Endothelial cell of umbilical vein (primary cell): Measurements from ENCODE around the gene SLC30A4. TPM values are rescaled to one million over a fixed set of nuclear protein-coding genes. Genes with fewer than 3 reads are reported as not detected.

ENCODE experiments used
- BruUV-seq: library from RNA; stranded (reverse); fragments of 400-500 nt; replicated peaks from 2 replicates; lab custom pipeline; 2021; lab: Mats Ljungman, UMichigan
- CTCF ChIA-PET: fragments of 300-600, 350-600 bp; sonication (Branson Sonifier 250); formaldehyde crosslinking; loops from one replicate; lab custom pipeline; 2021; ENCODE audit warnings: antibody characterized with exemption, inconsistent platforms; lab: Charles Lee
- POLR2A ChIA-PET: fragments of 300-600, 350-600 bp; sonication (Branson Sonifier 250); formaldehyde crosslinking; loops from one replicate; lab custom pipeline; 2021; ENCODE audit warnings: antibody characterized with exemption, inconsistent platforms; lab: Charles Lee
- DNase-seq: peaks from one replicate; pipeline ENCODE4 v3.0.0-alpha.2; 2011; ENCODE audit warnings: low read depth, low spot score
- FAIRE-seq: peaks from 2 replicates; lab custom pipeline; 2011; peaks lifted over from hg19 to GRCh38; lab: Jason Lieb, UNC
- H2AFZ ChIP-seq: 2 replicates; pipeline ENCODE4 v1.6.0; 2012; ENCODE audit warnings: low read depth, low read length, control low read depth, inconsistent platforms
- H3K27ac ChIP-seq: 2 replicates; pipeline ENCODE4 v1.5.1; 2011; ENCODE audit warnings: low read depth, mild to moderate bottlenecking, control low read depth, low read length, moderate library complexity; ENCODE audit not compliant: insufficient read depth
- H3K27me3 ChIP-seq, 2 experiments: 2 replicates each; pipeline versions ENCODE4 v1.6.0 to v1.6.1; 2011; ENCODE audit warnings: low read length in 2 of 2, mixed read lengths in 1 of 2; ENCODE audit not compliant: control insufficient read depth in 2 of 2, insufficient read depth in 2 of 2
- H3K36me3 ChIP-seq, 2 experiments: 2 replicates in 1 of 2; 3 replicates in 1 of 2; pipeline ENCODE4 v1.5.1; 2011; ENCODE audit warnings: low read length in 2 of 2, mild to moderate bottlenecking in 1 of 2, moderate library complexity in 1 of 2; ENCODE audit not compliant: control insufficient read depth in 2 of 2, insufficient read depth in 2 of 2; ENCODE audit errors: extremely low read depth in 1 of 2
- H3K4me1 ChIP-seq: 3 replicates; pipeline ENCODE4 v1.5.1; 2011; ENCODE audit warnings: mild to moderate bottlenecking, low read length; ENCODE audit not compliant: control insufficient read depth, insufficient read depth; ENCODE audit errors: extremely low read depth
- H3K4me2 ChIP-seq: 2 replicates; pipeline ENCODE4 v1.6.1; 2011; ENCODE audit warnings: low read length, control low read depth, mixed read lengths; ENCODE audit not compliant: insufficient read depth
- H3K4me3 ChIP-seq, 3 experiments: fragments of 200-600 bp in 1 of 3; sonication (generic), shearing (Covaris generic) in 1 of 3; replicated peaks in 1 of 3; 2 replicates each; pipeline ENCODE4 v1.5.1; 2011 to 2016; ENCODE audit warnings: control low read depth in 3 of 3, low read length in 3 of 3, mild to moderate bottlenecking in 2 of 3, inconsistent platforms in 1 of 3, low read depth in 1 of 3, moderate library complexity in 1 of 3; ENCODE audit not compliant: insufficient read depth in 1 of 3
- H3K79me2 ChIP-seq: 2 replicates; pipeline ENCODE4 v1.6.0; 2012; ENCODE audit warnings: low read length, inconsistent platforms; ENCODE audit not compliant: control insufficient read depth, insufficient read depth
- H3K9ac ChIP-seq: replicated peaks from 2 replicates; pipeline ENCODE3; 2011; ENCODE audit warnings: low read length, control low read depth; ENCODE audit not compliant: insufficient read depth; ENCODE audit errors: extremely low read depth
- H3K9me1 ChIP-seq: replicated peaks from 3 replicates; pipeline ENCODE4 v1.6.0; 2011; ENCODE audit warnings: mild to moderate bottlenecking, low read length; ENCODE audit not compliant: control insufficient read depth, insufficient read depth; ENCODE audit errors: extremely low read depth
- H3K9me3 ChIP-seq: replicated peaks from 2 replicates; pipeline ENCODE4 v1.5.1; 2012; ENCODE audit warnings: low read length, inconsistent platforms; ENCODE audit not compliant: control insufficient read depth, insufficient read depth
- H4K20me1 ChIP-seq: replicated peaks from 2 replicates; pipeline ENCODE3; 2011; ENCODE audit warnings: mild to moderate bottlenecking, low read length; ENCODE audit not compliant: control insufficient read depth, insufficient read depth; ENCODE audit errors: extremely low read depth
- EZH2 ChIP-seq: IDR thresholded peaks from 2 replicates; pipeline ENCODE4 v1.6.1; 2012; ENCODE audit warnings: borderline replicate concordance, low read depth, mild to moderate bottlenecking, moderate library complexity, low read length, inconsistent platforms; ENCODE audit not compliant: severe bottlenecking
- POLR2A ChIP-seq: IDR thresholded peaks from 2 replicates; pipeline ENCODE4 v1.6.1; 2012; ENCODE audit warnings: low read depth, mild to moderate bottlenecking, control low read depth, low read length
- dilution Hi-C: fragments of 300-500 bp; cut with MboI; formaldehyde crosslinking; loops from one replicate; pipeline ENCODE4 v1.15.0; 2019; ENCODE audit warnings: low sequenced_read_pairs; ENCODE audit not compliant: extremely low pct_ligation_motif_present
- intact Hi-C: fragments of 100-400 bp; cut with micrococcal nuclease; formaldehyde crosslinking; loops from one replicate; pipeline ENCODE4 v1.10.0; 2022
- polyA plus RNA-seq, 4 experiments: library from polyadenylated mRNA; depleted of rRNA in 3 of 4; stranded (reverse) in 3 of 4; unstranded in 1 of 4; fragments of >200 nt; gene quantifications; 2 replicates each; pipeline versions ENCODE4 v1.2.1 to v1.2.3, GENCODE V29; 2011 to 2012; ENCODE audit warnings: missing spikeins in 1 of 4
- total RNA-seq: library from RNA; stranded (reverse); gene quantifications from 2 replicates; pipeline ENCODE4 v1.2.3, GENCODE V29; 2021
- TF ChIP-seq, protein P1 (sequence below): IDR thresholded peaks from 2 replicates; pipeline ENCODE4 v1.6.1; 2011; ENCODE audit not compliant: insufficient read depth, insufficient read length
- TF ChIP-seq, protein P2 (sequence below), 2 donors: IDR thresholded peaks; 1 replicate in 1 of 2; 2 replicates in 1 of 2; pipeline ENCODE4 v1.5.1; 2011; ENCODE audit warnings: low read length in 2 of 2, mild to moderate bottlenecking in 2 of 2, moderate library complexity in 2 of 2, control low read depth in 1 of 2, inconsistent platforms in 1 of 2, low read depth in 1 of 2; ENCODE audit not compliant: insufficient read depth in 1 of 2; ENCODE audit errors: extremely low read depth in 1 of 2

SLC30A4 gene
- total and polyA plus RNA-seq, 2 donors (not counting 3 experiments of a cell fraction or from before 2014, with no cell fraction given): 2.7 to 3.9 TPM

DNA sequence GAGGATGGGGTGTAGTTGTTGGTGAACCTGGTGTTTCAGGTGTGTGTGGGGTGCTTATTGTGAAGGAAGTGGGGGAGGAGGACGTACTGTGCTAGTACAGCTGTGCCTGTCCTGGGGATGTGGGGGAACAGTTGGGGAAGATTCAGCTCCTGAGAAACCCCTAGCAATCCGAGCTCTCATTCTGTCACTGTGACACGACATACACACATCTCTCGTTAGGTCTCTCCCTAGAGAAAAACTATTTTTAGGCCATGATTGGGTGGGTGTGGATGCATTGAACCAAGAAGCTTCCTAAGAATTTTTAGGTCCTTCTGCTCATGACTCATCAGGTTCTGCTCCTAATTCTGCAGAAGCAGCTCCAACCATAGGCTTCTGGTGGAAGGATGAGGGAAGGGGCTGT, 54.3 kb downstream of the SLC30A4 start:
- dilution Hi-C loops (no loop called here), intact Hi-C loops (no loop called here)
- H3K4me2 ChIP-seq: no peak overlapping the region
- H3K9ac ChIP-seq: no peak overlapping the region
- FAIRE-seq: no peak
- H3K36me3 ChIP-seq: no peaks in the 10 kb centered on the region
- H3K9me1 ChIP-seq: no peaks in the 10 kb centered on the region
- no TSS peak for BruUV-seq
- H4K20me1 ChIP-seq: no peaks in the 10 kb centered on the region
- POLR2A ChIA-PET: no interaction called here
- H3K9me3 ChIP-seq: no peaks in the 10 kb centered on the region
- H2AFZ ChIP-seq: no peak overlapping the region
- no peak for TF ChIP-seq POLR2A
- TF ChIP-seq, protein P1, sequence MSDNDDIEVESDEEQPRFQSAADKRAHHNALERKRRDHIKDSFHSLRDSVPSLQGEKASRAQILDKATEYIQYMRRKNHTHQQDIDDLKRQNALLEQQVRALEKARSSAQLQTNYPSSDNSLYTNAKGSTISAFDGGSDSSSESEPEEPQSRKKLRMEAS: no peak
- peaks cover 10 to 18% of the 10 kb centered on the region in 2 experiments for H3K27me3 ChIP-seq
- no peaks in the 10 kb centered on the region for H3K4me1 ChIP-seq
- CTCF ChIA-PET: interaction anchor here (2.8 kb wide), 1 partner anchor 143 kb away, joined by 12 read pairs; no protein-coding TSS in a partner anchor
- no peak overlapping the region for H3K4me3 ChIP-seq
- no peak overlapping the region for H3K27ac ChIP-seq
- no peaks in the 10 kb centered on the region for H3K79me2 ChIP-seq
- no peak for DNase-seq

DNA sequence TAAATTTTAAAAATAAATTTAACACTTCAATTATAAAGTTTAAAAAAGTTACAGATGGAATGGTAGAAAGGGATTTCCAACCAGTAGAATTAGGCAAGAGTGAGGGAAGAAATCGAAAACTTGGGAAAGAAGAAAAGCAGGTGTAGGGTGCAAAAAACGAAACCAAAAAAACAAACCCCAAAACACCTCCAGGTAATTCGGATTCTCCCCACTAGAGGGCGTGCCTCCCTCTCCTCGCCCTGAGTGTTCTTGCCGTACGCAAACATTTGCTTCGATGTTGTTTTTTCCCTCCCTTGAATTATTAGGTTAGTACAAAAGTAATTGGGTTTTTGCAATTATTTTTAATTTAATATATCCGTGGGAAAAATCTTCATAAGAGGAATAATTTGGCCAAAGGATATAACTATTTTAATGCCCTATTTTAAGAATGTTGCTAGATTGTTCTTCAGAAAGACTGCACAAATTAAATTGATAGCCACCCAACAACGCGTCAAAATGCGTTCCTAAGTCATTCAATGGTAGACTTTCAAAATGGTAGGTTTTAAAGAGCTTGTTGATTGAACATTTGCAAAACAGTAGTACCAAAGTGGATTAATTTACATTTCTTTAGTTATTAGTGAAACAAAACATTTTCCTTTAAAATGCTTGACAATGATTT, 63.7 kb downstream of the SLC30A4 start:
- Histone ChIP-seq H3K9ac (peak overlapping the region; percentile 23), H3K4me3 (peak overlapping the region; percentile 36 to 65 (median 44)), H2AFZ (peak overlapping the region; percentile 42), H3K4me2 (peak overlapping the region; percentile 93), H3K4me1 (peaks cover 12% of the 10 kb centered on the region), H3K36me3 (no peaks in the 10 kb centered on the region), H3K9me3 (no peaks in the 10 kb centered on the region), H4K20me1 (no peaks in the 10 kb centered on the region), H3K27ac (no peak overlapping the region), H3K27me3 (no peaks in the 10 kb centered on the region), H3K9me1 (no peaks in the 10 kb centered on the region), H3K79me2 (no peaks in the 10 kb centered on the region)
- POLR2A ChIA-PET: no interaction called here
- dilution Hi-C loops (no loop called here), intact Hi-C loops (loop anchor here (1.0 to 5.0 kb wide), 7 partner anchors 37 to 254 kb away; partner anchors contain the start of genes BLOC1S6 and SLC30A4)
- CTCF ChIA-PET: interaction anchor here (0.8 to 5.6 kb wide), 20 partner anchors 20 to 332 kb away, joined by 3 to 145 read pairs (median 8); partner anchors contain the start of gene BLOC1S6
- BruUV-seq: no TSS peak
- DNase-seq: peak; percentile 71
- peak; percentile 88 for FAIRE-seq
- TF ChIP-seq, protein P2, sequence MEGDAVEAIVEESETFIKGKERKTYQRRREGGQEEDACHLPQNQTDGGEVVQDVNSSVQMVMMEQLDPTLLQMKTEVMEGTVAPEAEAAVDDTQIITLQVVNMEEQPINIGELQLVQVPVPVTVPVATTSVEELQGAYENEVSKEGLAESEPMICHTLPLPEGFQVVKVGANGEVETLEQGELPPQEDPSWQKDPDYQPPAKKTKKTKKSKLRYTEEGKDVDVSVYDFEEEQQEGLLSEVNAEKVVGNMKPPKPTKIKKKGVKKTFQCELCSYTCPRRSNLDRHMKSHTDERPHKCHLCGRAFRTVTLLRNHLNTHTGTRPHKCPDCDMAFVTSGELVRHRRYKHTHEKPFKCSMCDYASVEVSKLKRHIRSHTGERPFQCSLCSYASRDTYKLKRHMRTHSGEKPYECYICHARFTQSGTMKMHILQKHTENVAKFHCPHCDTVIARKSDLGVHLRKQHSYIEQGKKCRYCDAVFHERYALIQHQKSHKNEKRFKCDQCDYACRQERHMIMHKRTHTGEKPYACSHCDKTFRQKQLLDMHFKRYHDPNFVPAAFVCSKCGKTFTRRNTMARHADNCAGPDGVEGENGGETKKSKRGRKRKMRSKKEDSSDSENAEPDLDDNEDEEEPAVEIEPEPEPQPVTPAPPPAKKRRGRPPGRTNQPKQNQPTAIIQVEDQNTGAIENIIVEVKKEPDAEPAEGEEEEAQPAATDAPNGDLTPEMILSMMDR (IDR thresholded peaks at IDR 0.05; ENCODE audit: extremely low read depth in 1 of 2, insufficient read depth in 1 of 2, low read depth in 1 of 2, low read length in 2 of 2): peak; percentile 85 to 86
- no peak for TF ChIP-seq EZH2
